Fibroblast of lung (primary cell): ENCODE results near the gene LRRC3. TPM values are rescaled to one million over a fixed set of nuclear protein-coding genes. Genes with fewer than 3 reads are reported as not detected.

Experiments
- DNase-seq, 2 donors: peaks; one replicate each; pipeline versions ENCODE4 v3.0.0 to v3.0.0-alpha.2; 2010; ENCODE audit warnings: low read depth in 2 of 2
- H2AFZ ChIP-seq: 2 replicates; pipeline ENCODE4 v1.5.1; 2012; ENCODE audit warnings: low read length, control low read depth, inconsistent platforms
- H3K27ac ChIP-seq: 2 replicates; pipeline ENCODE4 v1.5.1; 2011; ENCODE audit warnings: low read length, control low read depth; ENCODE audit not compliant: insufficient read depth
- H3K27me3 ChIP-seq: 2 replicates; pipeline ENCODE4 v1.5.1; 2011; ENCODE audit warnings: mild to moderate bottlenecking, low read length; ENCODE audit not compliant: control insufficient read depth, insufficient read depth
- H3K36me3 ChIP-seq: 2 replicates; pipeline ENCODE4 v1.5.1; 2011; ENCODE audit warnings: low read length; ENCODE audit not compliant: control insufficient read depth, insufficient read depth
- H3K4me1 ChIP-seq: 2 replicates; pipeline ENCODE4 v1.5.1; 2011; ENCODE audit warnings: low read length; ENCODE audit not compliant: control insufficient read depth, insufficient read depth; ENCODE audit errors: extremely low read depth
- H3K4me2 ChIP-seq: 2 replicates; pipeline ENCODE4 v1.5.1; 2011; ENCODE audit warnings: low read length, control low read depth; ENCODE audit not compliant: insufficient read depth; ENCODE audit errors: extremely low read depth
- H3K4me3 ChIP-seq, 4 experiments: fragments of 200-600 bp in 1 of 4; sonication (generic) in 1 of 4; replicated peaks in 1 of 4; 2 replicates each; pipeline ENCODE4 v1.5.1; 2011 to 2016; ENCODE audit warnings: low read length in 4 of 4, low read depth in 3 of 4, mild to moderate bottlenecking in 3 of 4, control low read depth in 2 of 4, inconsistent platforms in 1 of 4, mixed read lengths in 1 of 4; ENCODE audit not compliant: insufficient read depth in 1 of 4; ENCODE audit errors: control extremely low read depth in 1 of 4
- H3K79me2 ChIP-seq: 2 replicates; pipeline ENCODE4 v1.5.1; 2012; ENCODE audit warnings: mild to moderate bottlenecking, low read length, inconsistent platforms; ENCODE audit not compliant: control insufficient read depth, insufficient read depth
- H3K9ac ChIP-seq: 2 replicates; pipeline ENCODE4 v1.5.1; 2011; ENCODE audit warnings: mild to moderate bottlenecking, low read length, control low read depth; ENCODE audit not compliant: insufficient read depth
- H3K9me3 ChIP-seq: 2 replicates; pipeline ENCODE4 v1.5.1; 2012; ENCODE audit warnings: low read depth, low read length; ENCODE audit not compliant: control insufficient read depth, insufficient read depth
- H4K20me1 ChIP-seq: 2 replicates; pipeline ENCODE4 v1.5.1; 2011; ENCODE audit warnings: low read length; ENCODE audit not compliant: control insufficient read depth, insufficient read depth; ENCODE audit errors: extremely low read depth
- CTCF ChIP-seq, 2 donors: IDR thresholded peaks in 1 of 2; conservative IDR thresholded peaks in 1 of 2; 1 replicate in 1 of 2; 2 replicates in 1 of 2; pipeline ENCODE4 v1.5.1; 2011 to 2012; ENCODE audit warnings: low read length in 2 of 2, control low read depth in 1 of 2, inconsistent platforms in 1 of 2, low read depth in 1 of 2, mild to moderate bottlenecking in 1 of 2
- EZH2 ChIP-seq: IDR thresholded peaks from 2 replicates; pipeline ENCODE4 v1.5.1; 2012; ENCODE audit warnings: low read length, control low read depth, mild to moderate bottlenecking; ENCODE audit errors: missing control alignments
- polyA plus RNA-seq, 2 donors: library from polyadenylated mRNA; depleted of rRNA in 1 of 2; stranded (reverse) in 1 of 2; unstranded in 1 of 2; fragments of >200 nt; gene quantifications; 2 replicates each; pipeline ENCODE4 v1.2.1, GENCODE V29; 2011 to 2012; ENCODE audit warnings: missing spikeins in 1 of 2
- total RNA-seq: library from RNA; depleted of rRNA; stranded (reverse); fragments of >200 nt; gene quantifications from 2 replicates; pipeline ENCODE4 v1.2.1, GENCODE V29; 2014

Gene LRRC3
- total and polyA plus RNA-seq, 2 donors (not counting 1 experiment from before 2014, with no cell fraction given) = 0.50 to 0.52 TPM

DNA sequence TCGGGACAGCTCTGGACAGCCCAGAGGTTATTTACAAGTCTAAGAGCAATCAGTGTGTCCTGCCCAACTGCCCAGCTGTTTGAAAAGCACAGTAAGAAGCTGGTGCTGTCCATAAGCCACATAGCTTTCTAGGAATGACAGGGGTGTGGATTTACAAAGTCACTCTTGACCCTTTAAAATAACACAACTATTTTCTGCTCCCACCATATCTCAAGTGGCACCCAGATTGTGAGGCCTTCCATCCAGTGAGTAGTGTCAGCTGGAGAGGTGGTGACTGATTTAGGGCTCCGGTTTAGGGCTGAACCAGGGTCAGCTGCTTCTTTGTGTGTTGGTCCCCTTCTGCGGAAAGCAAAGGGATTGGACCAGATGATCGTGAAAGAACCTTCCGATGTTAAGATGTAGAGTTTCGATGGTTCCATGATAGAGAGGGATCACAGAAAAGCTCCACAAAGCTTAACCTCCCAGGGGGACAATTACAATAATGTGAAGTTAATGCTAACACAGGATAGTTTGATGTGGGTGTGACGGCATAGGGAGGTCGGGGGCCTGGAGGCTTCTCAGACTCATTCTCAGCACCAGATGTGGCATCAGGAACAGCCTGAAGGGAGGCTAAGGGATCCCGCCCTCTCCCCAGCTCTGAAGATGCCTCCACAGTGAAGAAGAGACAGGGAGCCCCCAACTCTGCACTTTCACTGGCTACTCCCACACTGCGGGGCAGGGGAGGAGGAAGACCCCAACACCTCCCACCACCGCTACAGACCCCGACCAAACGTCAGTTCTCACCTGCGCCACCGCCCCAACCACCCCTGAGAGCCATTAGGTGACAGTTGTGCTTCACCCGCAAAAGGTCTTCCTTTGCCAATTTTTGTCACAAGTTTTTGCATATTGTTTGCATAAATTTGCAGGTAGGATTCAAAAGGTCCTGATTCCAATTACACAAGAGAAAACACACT, 40.6 kb downstream of the LRRC3 start:
- Histone ChIP-seq H3K27me3 (no peaks in the 10 kb centered on the region), H3K9ac (no peak overlapping the region), H3K36me3 (no peaks in the 10 kb centered on the region), H3K27ac (no peak overlapping the region), H3K79me2 (no peaks in the 10 kb centered on the region), H3K4me1 (no peaks in the 10 kb centered on the region), H2AFZ (no peak overlapping the region), H3K4me2 (no peak overlapping the region), H3K4me3 (no peak overlapping the region), H4K20me1 (no peaks in the 10 kb centered on the region), H3K9me3 (no peaks in the 10 kb centered on the region)
- no peak for DNase-seq
- TF ChIP-seq EZH2 = no peak
- no peak for TF ChIP-seq CTCF (conservative IDR thresholded peaks at IDR 0.05 in 1 of 2, IDR thresholded peaks at IDR 0.05 in 1 of 2; ENCODE audit: low read depth in 1 of 2, low read length in 2 of 2)

DNA sequence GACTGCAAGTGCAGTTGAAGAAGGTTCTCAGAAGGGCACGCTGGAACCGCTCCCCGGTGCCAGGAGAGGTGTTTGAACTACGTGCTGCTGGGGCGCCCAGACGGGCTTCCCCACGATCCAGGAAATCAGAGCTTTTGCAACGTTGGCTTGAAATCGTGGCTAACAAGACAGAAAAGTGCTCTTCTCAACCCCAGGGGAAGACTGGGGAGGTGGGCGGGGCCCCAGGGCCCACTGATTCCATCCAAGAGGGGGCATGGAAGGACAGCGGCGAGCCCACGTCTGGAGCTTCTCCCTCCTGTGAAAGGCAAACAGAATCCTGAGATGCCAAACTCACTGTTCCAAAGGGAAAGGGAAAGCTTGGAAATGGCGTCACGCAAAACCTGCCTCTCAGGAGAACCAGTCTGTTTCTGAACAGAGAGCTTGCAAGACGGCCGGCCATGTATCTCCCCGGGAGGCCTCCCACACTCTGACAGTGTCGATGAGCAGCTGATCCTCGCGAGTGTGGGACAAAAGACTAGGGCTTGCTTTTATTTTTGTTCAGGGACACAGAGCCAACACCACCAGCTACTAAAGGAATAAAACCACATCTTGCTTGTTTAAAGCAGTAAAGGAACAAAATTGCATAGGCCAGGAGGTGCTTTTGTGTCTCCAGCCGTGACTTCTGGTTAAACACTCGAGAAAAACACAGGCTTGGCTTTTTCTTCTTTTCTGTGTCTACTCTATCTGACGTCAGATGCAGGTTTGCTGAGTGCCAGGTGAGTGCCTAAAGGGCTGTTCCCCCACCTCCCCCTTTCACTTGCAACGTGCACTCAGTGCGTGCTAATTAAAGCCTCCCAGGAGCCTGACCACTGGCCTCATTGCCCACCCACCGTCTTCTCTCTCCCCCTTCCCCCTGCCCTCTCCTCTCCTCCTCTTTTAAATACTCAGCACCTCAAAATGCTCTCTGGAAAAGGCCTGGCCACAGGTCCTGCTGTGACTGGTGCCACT, 41.5 kb downstream of the LRRC3 start:
- Histone ChIP-seq H3K4me1 (no peaks in the 10 kb centered on the region), H3K36me3 (no peaks in the 10 kb centered on the region), H3K79me2 (no peaks in the 10 kb centered on the region), H3K27ac (no peak overlapping the region), H3K27me3 (no peaks in the 10 kb centered on the region), H3K9me3 (no peaks in the 10 kb centered on the region), H4K20me1 (no peaks in the 10 kb centered on the region), H2AFZ (no peak overlapping the region), H3K4me2 (no peak overlapping the region), H3K9ac (no peak overlapping the region), H3K4me3 (no peak overlapping the region)
- no peak for DNase-seq
- TF ChIP-seq CTCF (conservative IDR thresholded peaks at IDR 0.05 in 1 of 2, IDR thresholded peaks at IDR 0.05 in 1 of 2; ENCODE audit: low read depth in 1 of 2, low read length in 2 of 2) (no peak), EZH2 (no peak)

DNA sequence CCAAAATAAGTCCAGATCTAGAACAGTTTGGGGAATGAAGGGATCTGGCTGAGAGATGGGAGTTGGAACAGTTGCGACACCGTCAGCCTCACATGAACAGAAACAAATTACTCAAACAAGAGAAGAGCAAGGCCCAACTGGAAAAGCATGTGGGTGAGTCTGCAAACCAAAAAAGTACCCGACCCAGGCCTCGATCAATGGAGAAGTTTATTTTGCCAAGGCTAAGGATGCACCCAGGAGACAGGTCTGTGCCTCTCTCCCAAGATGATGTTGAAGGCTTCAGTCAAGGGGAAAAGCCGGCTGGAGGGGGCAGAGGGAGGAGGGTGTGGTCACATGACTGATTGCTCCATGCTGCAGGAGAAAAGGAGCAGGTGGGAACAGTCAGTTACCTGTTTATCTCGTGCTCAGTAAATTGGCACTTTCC, 42.4 kb downstream of the LRRC3 start:
- TF ChIP-seq CTCF (conservative IDR thresholded peaks at IDR 0.05 in 1 of 2, IDR thresholded peaks at IDR 0.05 in 1 of 2; ENCODE audit: low read depth in 1 of 2, low read length in 2 of 2) = no peak
- TF ChIP-seq EZH2 = no peak
- H2AFZ ChIP-seq = no peak overlapping the region
- no peaks in the 10 kb centered on the region for H3K9me3 ChIP-seq
- H3K27ac ChIP-seq = no peak overlapping the region
- no peak overlapping the region for H3K4me3 ChIP-seq
- peak in 1 of 2 donors; percentile 5 for DNase-seq
- no peaks in the 10 kb centered on the region for H3K36me3 ChIP-seq
- H3K4me2 ChIP-seq = no peak overlapping the region
- H4K20me1 ChIP-seq = no peaks in the 10 kb centered on the region
- no peak overlapping the region for H3K9ac ChIP-seq
- no peaks in the 10 kb centered on the region for H3K27me3 ChIP-seq
- no peaks in the 10 kb centered on the region for H3K4me1 ChIP-seq
- no peaks in the 10 kb centered on the region for H3K79me2 ChIP-seq
